Smooth muscle cell (in vitro differentiated cells): ENCODE results near the gene PDGFD. TPM values are rescaled to one million over a fixed set of nuclear protein-coding genes. Genes with fewer than 3 reads are reported as not detected.

Experiments
- DNase-seq: peaks from one replicate; lab custom pipeline; 2025; ENCODE audit not compliant: unreplicated experiment; lab: John Stamatoyannopoulos, UW
- H2AFZ ChIP-seq: fragments of 200-600 bp; sonication (generic); 2 replicates; pipeline ENCODE4 v1.6.0; 2016; ENCODE audit warnings: antibody characterized with exemption, low read depth, mild to moderate bottlenecking
- H3F3A ChIP-seq: fragments of 200-600 bp; sonication (generic); 2 replicates; pipeline ENCODE4 v1.6.0; 2017; ENCODE audit warnings: antibody characterized with exemption, low read depth
- H3K27ac ChIP-seq: fragments of 200-600 bp; sonication (generic); 2 replicates; pipeline ENCODE4 v1.5.1; 2016; ENCODE audit warnings: low read depth, mild to moderate bottlenecking
- H3K27me3 ChIP-seq: fragments of 200-600 bp; sonication (generic); 2 replicates; pipeline ENCODE4 v1.6.1; 2016; ENCODE audit warnings: low read depth, mild to moderate bottlenecking
- H3K36me3 ChIP-seq: fragments of 200-600 bp; sonication (generic); 2 replicates; pipeline ENCODE4 v1.5.1; 2016; ENCODE audit warnings: low read depth
- H3K4me1 ChIP-seq: fragments of 200-600 bp; sonication (generic); 2 replicates; pipeline ENCODE4 v1.5.1; 2016; ENCODE audit warnings: low read depth
- H3K4me2 ChIP-seq: fragments of 200-600 bp; sonication (generic); 2 replicates; pipeline ENCODE4 v1.6.0; 2016; ENCODE audit warnings: mild to moderate bottlenecking
- H3K4me3 ChIP-seq: fragments of 200-600 bp; sonication (generic); 2 replicates; pipeline ENCODE4 v1.5.1; 2016; ENCODE audit warnings: mild to moderate bottlenecking
- H3K79me2 ChIP-seq: fragments of 200-600 bp; sonication (generic); 2 replicates; pipeline ENCODE4 v1.6.0; 2016; ENCODE audit warnings: low read depth, mild to moderate bottlenecking
- H3K9ac ChIP-seq: fragments of 200-600 bp; sonication (generic); 2 replicates; pipeline ENCODE4 v1.6.0; 2016; ENCODE audit warnings: low read depth
- H3K9me3 ChIP-seq: fragments of 200-600 bp; sonication (generic); replicated peaks from 2 replicates; pipeline ENCODE4 v1.5.1; 2016; ENCODE audit warnings: low read depth
- H4K20me1 ChIP-seq: fragments of 200-600 bp; sonication (generic); 2 replicates; pipeline ENCODE4 v1.6.0; 2016; ENCODE audit warnings: low read depth
- CTCF ChIP-seq: fragments of 200-600 bp; sonication (generic); IDR thresholded peaks from 2 replicates; pipeline ENCODE4 v1.5.1; 2017; ENCODE audit warnings: borderline replicate concordance, mild to moderate bottlenecking, antibody characterized with exemption; ENCODE audit not compliant: insufficient read depth, poor library complexity, severe bottlenecking
- WGBS: methylation state at CpG from one replicate; pipeline ENCODE4 v1.1.7; 2016; ENCODE audit warnings: low lambda C conversion rate; 5-methylcytosine and 5-hydroxymethylcytosine counted together
- polyA plus RNA-seq: library from polyadenylated mRNA; unstranded; fragments of >200 nt; fragmentation: Nextera tagmentation; extraction: Ambion mirVana; gene quantifications from 2 replicates; pipeline ENCODE4 v1.2.1, GENCODE V29; 2016
- total RNA-seq: library from RNA; depleted of rRNA; stranded (reverse); fragments of >200 nt; gene quantifications from 2 replicates; pipeline ENCODE4 v1.2.3, GENCODE V29; 2014

PDGFD gene
- total and polyA plus RNA-seq, 2 experiments from 2014 or later, result 1.5 to 10.0 TPM

GRCh38 chr11:104155375-104155774 lies 8.6 kb downstream of the PDGFD start:
- no peaks in the 10 kb centered on the region for H3K79me2 ChIP-seq
- DNase-seq, result no peak
- H2AFZ ChIP-seq, result no peak overlapping the region
- H3F3A ChIP-seq, result no peaks in the 10 kb centered on the region
- peak overlapping the region; percentile 10 for H3K4me2 ChIP-seq
- H3K36me3 ChIP-seq, result no peaks in the 10 kb centered on the region
- WGBS, result 21% methylated on average over 1 of the region's 1 CpG
- TF ChIP-seq CTCF, result no peak
- no peaks in the 10 kb centered on the region for H3K27me3 ChIP-seq
- H3K27ac ChIP-seq, result no peak overlapping the region
- H4K20me1 ChIP-seq, result no peaks in the 10 kb centered on the region
- no peaks in the 10 kb centered on the region for H3K4me1 ChIP-seq
- H3K9ac ChIP-seq, result no peak overlapping the region
- no peak overlapping the region for H3K4me3 ChIP-seq
- H3K9me3 ChIP-seq, result no peaks in the 10 kb centered on the region

DNA sequence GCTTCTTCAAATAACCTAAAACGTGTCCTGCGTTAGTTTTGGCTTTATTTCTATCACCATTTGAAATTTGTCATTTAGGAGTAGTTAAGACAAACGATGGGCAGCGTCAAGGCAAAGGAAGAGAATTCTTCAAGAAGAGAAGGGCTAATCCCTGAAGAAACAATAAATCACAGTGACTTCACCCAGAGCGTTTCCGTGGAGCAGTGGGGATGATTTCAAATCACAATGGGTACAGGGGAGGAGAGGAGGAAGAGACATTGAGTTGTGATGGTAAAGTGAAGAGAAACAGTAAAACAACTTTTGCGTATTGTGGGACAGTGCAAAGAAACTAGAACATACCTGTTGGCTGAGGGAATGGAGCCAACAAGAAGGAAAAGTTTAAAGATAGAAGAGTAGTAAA lies 9.7 kb downstream of the PDGFD start:
- Histone ChIP-seq H4K20me1 (no peaks in the 10 kb centered on the region), H3K27ac (no peak overlapping the region), H2AFZ (no peak overlapping the region), H3K4me2 (no peak overlapping the region), H3K27me3 (no peaks in the 10 kb centered on the region), H3K79me2 (no peaks in the 10 kb centered on the region), H3K4me1 (no peaks in the 10 kb centered on the region), H3K4me3 (no peak overlapping the region), H3K9ac (no peak overlapping the region), H3K9me3 (no peaks in the 10 kb centered on the region), H3K36me3 (no peaks in the 10 kb centered on the region), H3F3A (no peaks in the 10 kb centered on the region)
- no peak for TF ChIP-seq CTCF
- WGBS, result 52% methylated on average over 7 of the region's 7 CpGs
- DNase-seq, result no peak

- H3K4me2 ChIP-seq, result no peak overlapping the region
- no peak overlapping the region for H2AFZ ChIP-seq
- DNase-seq, result no peak
- no peak overlapping the region for H3K27ac ChIP-seq
- no peaks in the 10 kb centered on the region for H3K79me2 ChIP-seq
- H4K20me1 ChIP-seq, result no peaks in the 10 kb centered on the region
- H3K27me3 ChIP-seq, result no peaks in the 10 kb centered on the region
- H3K9ac ChIP-seq, result no peak overlapping the region
- no peaks in the 10 kb centered on the region for H3K36me3 ChIP-seq
- no peaks in the 10 kb centered on the region for H3K4me1 ChIP-seq
- no peak overlapping the region for H3K4me3 ChIP-seq
- H3K9me3 ChIP-seq, result no peaks in the 10 kb centered on the region
- no peaks in the 10 kb centered on the region for H3F3A ChIP-seq
- TF ChIP-seq CTCF, result no peak
Measured at GRCh38 chr11:104152941-104153505, 10.9 kb downstream of the PDGFD start.
